HepG2 (cell line): ENCODE measurements around the gene APBB3. TPM values are rescaled to one million over a fixed set of nuclear protein-coding genes. Genes with fewer than 3 reads are reported as not detected.

Experiments
- ATM ChIP-seq: fragments of 450-650 bp; IDR thresholded peaks from 2 replicates; pipeline ENCODE4 v1.7.1; 2017; ENCODE audit warnings: mild to moderate bottlenecking, borderline replicate concordance
- BHLHE40 ChIP-seq: IDR thresholded peaks from 2 replicates; pipeline ENCODE4 v1.6.1; 2011; ENCODE audit warnings: low read length, improper control_type of control experiment
- CAMTA2 ChIP-seq: sonication (generic); formaldehyde crosslinking; IDR thresholded peaks from 2 replicates; pipeline ENCODE4 v1.4.0; 2020; ENCODE audit warnings: mild to moderate bottlenecking, missing genetic modification reagents, borderline replicate concordance
- CBX5 ChIP-seq: sonication (generic); formaldehyde crosslinking; IDR thresholded peaks from 2 replicates; pipeline ENCODE4 v1.4.0; 2020; ENCODE audit warnings: missing genetic modification reagents, borderline replicate concordance
- ISL2 ChIP-seq: sonication (generic); formaldehyde crosslinking; IDR thresholded peaks from 2 replicates; pipeline ENCODE4 v1.5.0; 2020; ENCODE audit warnings: missing genetic modification reagents
- MEIS1 ChIP-seq: sonication (generic); formaldehyde crosslinking; IDR thresholded peaks from 2 replicates; pipeline ENCODE4 v1.9.0; 2021; ENCODE audit warnings: mild to moderate bottlenecking, missing genetic modification reagents, moderate library complexity, borderline replicate concordance
- PITX1 ChIP-seq: sonication (generic); formaldehyde crosslinking; IDR thresholded peaks from 2 replicates; pipeline ENCODE4 v1.5.1; 2020; ENCODE audit warnings: mild to moderate bottlenecking, missing genetic modification reagents
- PRDM10 ChIP-seq: sonication (generic); formaldehyde crosslinking; IDR thresholded peaks from 2 replicates; pipeline ENCODE4 v1.4.0; 2020; ENCODE audit warnings: low read depth, missing genetic modification reagents
- REPIN1 ChIP-seq: sonication (generic); formaldehyde crosslinking; IDR thresholded peaks from 2 replicates; pipeline ENCODE4 v1.8.0; 2022; ENCODE audit warnings: missing genetic modification reagents, low read depth, mild to moderate bottlenecking, borderline replicate concordance
- TEF ChIP-seq: sonication (generic); formaldehyde crosslinking; IDR thresholded peaks from 2 replicates; pipeline ENCODE4 v1.5.0; 2020; ENCODE audit warnings: missing genetic modification reagents
- WIZ ChIP-seq: sonication (generic); formaldehyde crosslinking; IDR thresholded peaks from 2 replicates; pipeline ENCODE4 v1.5.1; 2020; ENCODE audit warnings: mild to moderate bottlenecking, missing genetic modification reagents
- ZC3H13 ChIP-seq: sonication (generic); formaldehyde crosslinking; IDR thresholded peaks from 2 replicates; pipeline ENCODE4 v1.8.1; 2023; ENCODE audit warnings: mild to moderate bottlenecking, missing genetic modification reagents, moderate library complexity
- ZNF20 ChIP-seq: sonication (generic); formaldehyde crosslinking; IDR thresholded peaks from 2 replicates; pipeline ENCODE4 v1.4.0; 2020; ENCODE audit warnings: mild to moderate bottlenecking, moderate library complexity, missing genetic modification reagents
- ZNF232 ChIP-seq: sonication (generic); formaldehyde crosslinking; IDR thresholded peaks from 2 replicates; pipeline ENCODE4 v1.4.0; 2020; ENCODE audit warnings: missing genetic modification reagents, borderline replicate concordance
- ZNF496 ChIP-seq: sonication (generic); formaldehyde crosslinking; IDR thresholded peaks from 2 replicates; pipeline ENCODE4 v1.8.1; 2023; ENCODE audit warnings: mild to moderate bottlenecking, moderate library complexity, missing genetic modification reagents; ENCODE audit not compliant: insufficient replicate concordance
- ZNF503 ChIP-seq: sonication (generic); formaldehyde crosslinking; IDR thresholded peaks from 2 replicates; pipeline ENCODE4 v1.4.0; 2020; ENCODE audit warnings: missing genetic modification reagents
- ZNF770 ChIP-seq: sonication (generic); formaldehyde crosslinking; IDR thresholded peaks from 2 replicates; pipeline ENCODE4 v1.5.0; 2020; ENCODE audit warnings: mild to moderate bottlenecking, missing genetic modification reagents
- ZNF800 ChIP-seq: sonication (generic); formaldehyde crosslinking; IDR thresholded peaks from 2 replicates; pipeline ENCODE4 v1.4.0; 2020; ENCODE audit warnings: missing genetic modification reagents
- polyA plus RNA-seq, 8 experiments: library from polyadenylated mRNA; depleted of rRNA in 3 of 8; stranded (reverse) in 7 of 8; unstranded in 1 of 8; fragments of >200 nt; fragmentation: Illumina TruSeq in 4 of 8; extraction: Trizol in 4 of 8; gene quantifications; 2 replicates each; pipeline versions ENCODE4 v1.2.1 to v1.2.3, GENCODE V29; 2011 to 2016; ENCODE audit warnings: low read depth in 4 of 8, missing spikeins in 1 of 8, mixed read lengths in 1 of 8; ENCODE audit not compliant: insufficient read depth in 1 of 8
- total RNA-seq, 5 experiments: library from RNA; depleted of rRNA; stranded (reverse); fragments of >200 nt; fragmentation: Illumina TruSeq; extraction: Trizol; gene quantifications; 2 replicates each; pipeline ENCODE4 v1.2.3, GENCODE V29; 2016; ENCODE audit warnings: low read depth in 1 of 5

Gene APBB3
- total and polyA plus RNA-seq, 2 of the 13 experiments (the other 11 are each of a cell fraction or from before 2014, with no cell fraction given): 0.38 to 0.78 TPM

GRCh38 chr5:140547508-140548299, 16.7 kb downstream of the APBB3 start, which contains the start of gene EIF4EBP3 (continued):
- TF ChIP-seq ZNF496 (CRISPR knock-in tag) (no peak), BHLHE40 (peak; percentile 74), ZNF20 (CRISPR knock-in tag) (no peak), MEIS1 (CRISPR knock-in tag) (peak; percentile 90; the same call in 1 of the 2 replicates), ISL2 (CRISPR knock-in tag) (peak; percentile 56; the same call in 1 of the 2 replicates), ZNF503 (CRISPR knock-in tag) (peak; percentile 71), ZC3H13 (CRISPR knock-in tag) (no peak), PRDM10 (CRISPR knock-in tag) (no peak; the same call in 1 of the 2 replicates), ZNF800 (CRISPR knock-in tag) (peak; percentile 62; the same call in 1 of the 2 replicates), PITX1 (0 out of 2 replicates have a peak, but pooled peaks have one; percentile 34), TEF (no peak), ZNF232 (CRISPR knock-in tag) (no peak), CAMTA2 (no peak), REPIN1 (CRISPR knock-in tag) (no peak; the same call in 1 of the 2 replicates), CBX5 (CRISPR knock-in tag) (peak; percentile 75; the same call in 1 of the 2 replicates), ATM (no peak), WIZ (CRISPR knock-in tag) (no peak), ZNF770 (CRISPR knock-in tag) (no peak)
